GM23338 (cell line): ENCODE measurements around the gene XXYLT1.

ENCODE experiments used
- CREB1 ChIP-seq: fragments of 250-450 bp; sonication (Bioruptor Pico); IDR thresholded peaks from 2 replicates; pipeline ENCODE4 v1.5.0; 2020; ENCODE audit warnings: low read depth, mild to moderate bottlenecking, moderate library complexity
- EZH2 ChIP-seq: fragments of 200-600 bp; sonication (generic); IDR thresholded peaks from one replicate; pipeline ENCODE4 v1.8.0; 2017; ENCODE audit warnings: antibody characterized with exemption, mild to moderate bottlenecking, low read depth; ENCODE audit not compliant: unreplicated experiment
- EZH2phosphoT487 ChIP-seq: fragments of 200-600 bp; sonication (generic); IDR thresholded peaks from one replicate; pipeline ENCODE4 v1.8.1; 2018; ENCODE audit warnings: antibody characterized with exemption; ENCODE audit not compliant: unreplicated experiment
- JUNB ChIP-seq: IDR thresholded peaks from one replicate; pipeline ENCODE4 v1.6.1; 2016; ENCODE audit warnings: antibody characterized with exemption; ENCODE audit not compliant: unreplicated experiment
- NANOG ChIP-seq: IDR thresholded peaks from 2 replicates; pipeline ENCODE4 v1.6.1; 2016; ENCODE audit warnings: antibody characterized with exemption, borderline replicate concordance
- POLR2AphosphoS5 ChIP-seq: IDR thresholded peaks from 2 replicates; pipeline ENCODE4 v1.6.1; 2016; ENCODE audit warnings: antibody characterized with exemption, low read depth
- STAT1 ChIP-seq: IDR thresholded peaks from one replicate; pipeline ENCODE4 v1.6.1; 2016; ENCODE audit warnings: antibody characterized with exemption; ENCODE audit not compliant: unreplicated experiment
- ZNF331 ChIP-seq: fragments of 250-450 bp; sonication (Bioruptor Pico); IDR thresholded peaks from 2 replicates; pipeline ENCODE4 v1.5.0; 2020; ENCODE audit warnings: low read depth, mild to moderate bottlenecking, moderate library complexity
- TF ChIP-seq, protein P1 (sequence below): IDR thresholded peaks from one replicate; pipeline ENCODE4 v1.6.1; 2018; ENCODE audit warnings: antibody characterized with exemption; ENCODE audit not compliant: unreplicated experiment
- TF ChIP-seq, protein P2 (sequence below), 2 experiments: fragments of 200-600 bp in 1 of 2; sonication (generic) in 1 of 2; conservative IDR thresholded peaks; 2 replicates each; pipeline versions ENCODE4 v1.5.1 to v1.6.1; 2016 to 2017; ENCODE audit warnings: antibody characterized with exemption in 2 of 2, low read depth in 2 of 2, mild to moderate bottlenecking in 2 of 2, moderate library complexity in 1 of 2
- TF ChIP-seq, protein P3 (sequence below): fragments of 250-450 bp; sonication (Bioruptor Pico); IDR thresholded peaks from 2 replicates; pipeline ENCODE4 v1.5.0; 2020; ENCODE audit warnings: mild to moderate bottlenecking, moderate library complexity

DNA sequence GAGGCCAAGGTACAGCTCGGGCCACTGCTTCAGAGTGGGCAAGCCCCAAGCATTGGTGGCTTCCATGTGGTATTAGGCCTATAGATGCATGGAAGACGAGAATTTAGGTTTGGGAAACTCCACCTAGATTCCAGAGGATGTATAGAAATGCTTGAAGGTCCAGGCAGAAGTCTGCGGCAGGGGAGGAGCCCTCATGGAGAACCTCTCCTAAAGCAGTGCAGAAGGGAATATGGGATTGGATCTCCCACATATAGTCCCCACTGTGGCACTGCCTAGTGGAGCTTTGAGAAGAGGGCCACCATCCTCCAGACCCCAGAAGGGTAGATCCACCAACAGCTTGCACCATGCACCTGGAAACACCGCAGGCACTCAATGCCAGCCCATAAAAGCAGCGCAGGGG lies 48.1 kb upstream of the XXYLT1 start:
- TF ChIP-seq EZH2 (no peak), POLR2AphosphoS5 (no peak), CREB1 (CRISPR knock-in tag) (no peak), EZH2phosphoT487 (no peak), JUNB (no peak), STAT1 (no peak), NANOG (no peak), ZNF331 (no peak)
- TF ChIP-seq, protein P1, sequence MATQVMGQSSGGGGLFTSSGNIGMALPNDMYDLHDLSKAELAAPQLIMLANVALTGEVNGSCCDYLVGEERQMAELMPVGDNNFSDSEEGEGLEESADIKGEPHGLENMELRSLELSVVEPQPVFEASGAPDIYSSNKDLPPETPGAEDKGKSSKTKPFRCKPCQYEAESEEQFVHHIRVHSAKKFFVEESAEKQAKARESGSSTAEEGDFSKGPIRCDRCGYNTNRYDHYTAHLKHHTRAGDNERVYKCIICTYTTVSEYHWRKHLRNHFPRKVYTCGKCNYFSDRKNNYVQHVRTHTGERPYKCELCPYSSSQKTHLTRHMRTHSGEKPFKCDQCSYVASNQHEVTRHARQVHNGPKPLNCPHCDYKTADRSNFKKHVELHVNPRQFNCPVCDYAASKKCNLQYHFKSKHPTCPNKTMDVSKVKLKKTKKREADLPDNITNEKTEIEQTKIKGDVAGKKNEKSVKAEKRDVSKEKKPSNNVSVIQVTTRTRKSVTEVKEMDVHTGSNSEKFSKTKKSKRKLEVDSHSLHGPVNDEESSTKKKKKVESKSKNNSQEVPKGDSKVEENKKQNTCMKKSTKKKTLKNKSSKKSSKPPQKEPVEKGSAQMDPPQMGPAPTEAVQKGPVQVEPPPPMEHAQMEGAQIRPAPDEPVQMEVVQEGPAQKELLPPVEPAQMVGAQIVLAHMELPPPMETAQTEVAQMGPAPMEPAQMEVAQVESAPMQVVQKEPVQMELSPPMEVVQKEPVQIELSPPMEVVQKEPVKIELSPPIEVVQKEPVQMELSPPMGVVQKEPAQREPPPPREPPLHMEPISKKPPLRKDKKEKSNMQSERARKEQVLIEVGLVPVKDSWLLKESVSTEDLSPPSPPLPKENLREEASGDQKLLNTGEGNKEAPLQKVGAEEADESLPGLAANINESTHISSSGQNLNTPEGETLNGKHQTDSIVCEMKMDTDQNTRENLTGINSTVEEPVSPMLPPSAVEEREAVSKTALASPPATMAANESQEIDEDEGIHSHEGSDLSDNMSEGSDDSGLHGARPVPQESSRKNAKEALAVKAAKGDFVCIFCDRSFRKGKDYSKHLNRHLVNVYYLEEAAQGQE = no peak
- TF ChIP-seq, protein P2, sequence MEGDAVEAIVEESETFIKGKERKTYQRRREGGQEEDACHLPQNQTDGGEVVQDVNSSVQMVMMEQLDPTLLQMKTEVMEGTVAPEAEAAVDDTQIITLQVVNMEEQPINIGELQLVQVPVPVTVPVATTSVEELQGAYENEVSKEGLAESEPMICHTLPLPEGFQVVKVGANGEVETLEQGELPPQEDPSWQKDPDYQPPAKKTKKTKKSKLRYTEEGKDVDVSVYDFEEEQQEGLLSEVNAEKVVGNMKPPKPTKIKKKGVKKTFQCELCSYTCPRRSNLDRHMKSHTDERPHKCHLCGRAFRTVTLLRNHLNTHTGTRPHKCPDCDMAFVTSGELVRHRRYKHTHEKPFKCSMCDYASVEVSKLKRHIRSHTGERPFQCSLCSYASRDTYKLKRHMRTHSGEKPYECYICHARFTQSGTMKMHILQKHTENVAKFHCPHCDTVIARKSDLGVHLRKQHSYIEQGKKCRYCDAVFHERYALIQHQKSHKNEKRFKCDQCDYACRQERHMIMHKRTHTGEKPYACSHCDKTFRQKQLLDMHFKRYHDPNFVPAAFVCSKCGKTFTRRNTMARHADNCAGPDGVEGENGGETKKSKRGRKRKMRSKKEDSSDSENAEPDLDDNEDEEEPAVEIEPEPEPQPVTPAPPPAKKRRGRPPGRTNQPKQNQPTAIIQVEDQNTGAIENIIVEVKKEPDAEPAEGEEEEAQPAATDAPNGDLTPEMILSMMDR (conservative IDR thresholded peaks at IDR 0.05; ENCODE audit: low read depth in 2 of 2) = no peak
- TF ChIP-seq, protein P3, sequence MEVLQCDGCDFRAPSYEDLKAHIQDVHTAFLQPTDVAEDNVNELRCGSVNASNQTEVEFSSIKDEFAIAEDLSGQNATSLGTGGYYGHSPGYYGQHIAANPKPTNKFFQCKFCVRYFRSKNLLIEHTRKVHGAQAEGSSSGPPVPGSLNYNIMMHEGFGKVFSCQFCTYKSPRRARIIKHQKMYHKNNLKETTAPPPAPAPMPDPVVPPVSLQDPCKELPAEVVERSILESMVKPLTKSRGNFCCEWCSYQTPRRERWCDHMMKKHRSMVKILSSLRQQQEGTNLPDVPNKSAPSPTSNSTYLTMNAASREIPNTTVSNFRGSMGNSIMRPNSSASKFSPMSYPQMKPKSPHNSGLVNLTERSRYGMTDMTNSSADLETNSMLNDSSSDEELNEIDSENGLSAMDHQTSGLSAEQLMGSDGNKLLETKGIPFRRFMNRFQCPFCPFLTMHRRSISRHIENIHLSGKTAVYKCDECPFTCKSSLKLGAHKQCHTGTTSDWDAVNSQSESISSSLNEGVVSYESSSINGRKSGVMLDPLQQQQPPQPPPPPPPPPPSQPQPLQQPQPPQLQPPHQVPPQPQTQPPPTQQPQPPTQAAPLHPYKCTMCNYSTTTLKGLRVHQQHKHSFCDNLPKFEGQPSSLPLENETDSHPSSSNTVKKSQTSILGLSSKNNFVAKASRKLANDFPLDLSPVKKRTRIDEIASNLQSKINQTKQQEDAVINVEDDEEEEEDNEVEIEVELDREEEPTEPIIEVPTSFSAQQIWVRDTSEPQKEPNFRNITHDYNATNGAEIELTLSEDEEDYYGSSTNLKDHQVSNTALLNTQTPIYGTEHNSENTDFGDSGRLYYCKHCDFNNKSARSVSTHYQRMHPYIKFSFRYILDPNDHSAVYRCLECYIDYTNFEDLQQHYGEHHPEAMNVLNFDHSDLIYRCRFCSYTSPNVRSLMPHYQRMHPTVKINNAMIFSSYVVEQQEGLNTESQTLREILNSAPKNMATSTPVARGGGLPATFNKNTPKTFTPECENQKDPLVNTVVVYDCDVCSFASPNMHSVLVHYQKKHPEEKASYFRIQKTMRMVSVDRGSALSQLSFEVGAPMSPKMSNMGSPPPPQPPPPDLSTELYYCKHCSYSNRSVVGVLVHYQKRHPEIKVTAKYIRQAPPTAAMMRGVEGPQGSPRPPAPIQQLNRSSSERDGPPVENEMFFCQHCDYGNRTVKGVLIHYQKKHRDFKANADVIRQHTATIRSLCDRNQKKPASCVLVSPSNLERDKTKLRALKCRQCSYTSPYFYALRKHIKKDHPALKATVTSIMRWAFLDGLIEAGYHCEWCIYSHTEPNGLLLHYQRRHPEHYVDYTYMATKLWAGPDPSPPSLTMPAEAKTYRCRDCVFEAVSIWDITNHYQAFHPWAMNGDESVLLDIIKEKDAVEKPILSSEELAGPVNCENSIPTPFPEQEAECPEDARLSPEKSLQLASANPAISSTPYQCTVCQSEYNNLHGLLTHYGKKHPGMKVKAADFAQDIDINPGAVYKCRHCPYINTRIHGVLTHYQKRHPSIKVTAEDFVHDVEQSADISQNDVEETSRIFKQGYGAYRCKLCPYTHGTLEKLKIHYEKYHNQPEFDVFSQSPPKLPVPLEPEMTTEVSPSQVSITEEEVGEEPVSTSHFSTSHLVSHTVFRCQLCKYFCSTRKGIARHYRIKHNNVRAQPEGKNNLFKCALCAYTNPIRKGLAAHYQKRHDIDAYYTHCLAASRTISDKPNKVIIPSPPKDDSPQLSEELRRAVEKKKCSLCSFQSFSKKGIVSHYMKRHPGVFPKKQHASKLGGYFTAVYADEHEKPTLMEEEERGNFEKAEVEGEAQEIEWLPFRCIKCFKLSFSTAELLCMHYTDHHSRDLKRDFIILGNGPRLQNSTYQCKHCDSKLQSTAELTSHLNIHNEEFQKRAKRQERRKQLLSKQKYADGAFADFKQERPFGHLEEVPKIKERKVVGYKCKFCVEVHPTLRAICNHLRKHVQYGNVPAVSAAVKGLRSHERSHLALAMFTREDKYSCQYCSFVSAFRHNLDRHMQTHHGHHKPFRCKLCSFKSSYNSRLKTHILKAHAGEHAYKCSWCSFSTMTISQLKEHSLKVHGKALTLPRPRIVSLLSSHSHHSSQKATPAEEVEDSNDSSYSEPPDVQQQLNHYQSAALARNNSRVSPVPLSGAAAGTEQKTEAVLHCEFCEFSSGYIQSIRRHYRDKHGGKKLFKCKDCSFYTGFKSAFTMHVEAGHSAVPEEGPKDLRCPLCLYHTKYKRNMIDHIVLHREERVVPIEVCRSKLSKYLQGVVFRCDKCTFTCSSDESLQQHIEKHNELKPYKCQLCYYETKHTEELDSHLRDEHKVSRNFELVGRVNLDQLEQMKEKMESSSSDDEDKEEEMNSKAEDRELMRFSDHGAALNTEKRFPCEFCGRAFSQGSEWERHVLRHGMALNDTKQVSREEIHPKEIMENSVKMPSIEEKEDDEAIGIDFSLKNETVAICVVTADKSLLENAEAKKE (CRISPR knock-in tag) = no peak
